Duodenal mucosa (tissue), 2 donors: ENCODE data around the gene ITGB5.

Experiments used
- H3K27ac ChIP-seq: one replicate; pipeline ENCODE4 v1.7.0; 2013; ENCODE audit warnings: low read depth, low read length
- H3K27me3 ChIP-seq, 2 donors: one replicate each; pipeline ENCODE4 v1.7.0; 2013; ENCODE audit warnings: low read length in 2 of 2, control low read depth in 1 of 2; ENCODE audit not compliant: insufficient read depth in 2 of 2, control insufficient read depth in 1 of 2
- H3K36me3 ChIP-seq, 2 donors: one replicate each; pipeline ENCODE4 v1.7.0; 2013; ENCODE audit warnings: low read length in 2 of 2, control low read depth in 1 of 2; ENCODE audit not compliant: insufficient read depth in 2 of 2, control insufficient read depth in 1 of 2
- H3K4me1 ChIP-seq, 2 donors: one replicate each; pipeline ENCODE4 v1.7.0; 2013; ENCODE audit warnings: low read length in 2 of 2, control low read depth in 1 of 2; ENCODE audit not compliant: insufficient read depth in 2 of 2, control insufficient read depth in 1 of 2
- H3K4me3 ChIP-seq, 2 donors: one replicate each; pipeline ENCODE4 v1.7.0; 2013; ENCODE audit warnings: low read length in 2 of 2, low read depth in 1 of 2
- H3K9ac ChIP-seq, 2 donors: one replicate each; pipeline ENCODE4 v1.7.0; 2013; ENCODE audit warnings: low read length in 2 of 2, low read depth in 1 of 2
- H3K9me3 ChIP-seq, 2 donors: one replicate each; pipeline ENCODE4 v1.7.0; 2013; ENCODE audit warnings: low read length in 2 of 2, control low read depth in 1 of 2; ENCODE audit not compliant: control insufficient read depth in 1 of 2

Gene ITGB5

GRCh38 chr3:124848300-124848699 is 38.9 kb downstream of the ITGB5 start:
- H3K4me3 ChIP-seq, result no peak overlapping the region

GRCh38 chr3:124847863-124848262 is 39.3 kb downstream of the ITGB5 start:
- Histone ChIP-seq H3K36me3 (peaks cover 3 to 10% of the 10 kb centered on the region in 2 donors), H3K9ac (no peak overlapping the region), H3K4me3 (no peak overlapping the region), H3K27ac (no peak overlapping the region), H3K27me3 (no peaks in the 10 kb centered on the region), H3K9me3 (no peaks in the 10 kb centered on the region), H3K4me1 (peaks cover 3 to 8% of the 10 kb centered on the region in 2 donors)

More at GRCh38 chr3:124848300-124848699, 38.9 kb downstream of the ITGB5 start:
- H3K9ac ChIP-seq, result no peak overlapping the region
- H3K27me3 ChIP-seq, result no peaks in the 10 kb centered on the region
- H3K27ac ChIP-seq, result no peak overlapping the region
- H3K4me1 ChIP-seq, result peaks cover 3 to 8% of the 10 kb centered on the region in 2 donors
- H3K9me3 ChIP-seq, result no peaks in the 10 kb centered on the region
- H3K36me3 ChIP-seq, result peaks cover 3 to 10% of the 10 kb centered on the region in 2 donors

- no peak overlapping the region for H3K27ac ChIP-seq
- H3K4me3 ChIP-seq, result no peak overlapping the region
- no peak overlapping the region for H3K9ac ChIP-seq
- no peaks in the 10 kb centered on the region for H3K9me3 ChIP-seq
- no peaks in the 10 kb centered on the region for H3K27me3 ChIP-seq
- H3K36me3 ChIP-seq, result peaks cover 3 to 10% of the 10 kb centered on the region in 2 donors
- H3K4me1 ChIP-seq, result peaks cover 3 to 8% of the 10 kb centered on the region in 2 donors
Observed at GRCh38 chr3:124847051-124847450, 40.1 kb downstream of the ITGB5 start.

- no peak overlapping the region for H3K9ac ChIP-seq
Observed at GRCh38 chr3:124846189-124846588, 41.0 kb downstream of the ITGB5 start.

GRCh38 chr3:124845406-124845805 is 41.8 kb downstream of the ITGB5 start:
- Histone ChIP-seq H3K4me3 (no peak overlapping the region), H3K9me3 (no peaks in the 10 kb centered on the region), H3K27ac (no peak overlapping the region), H3K4me1 (peaks cover 0 to 8% of the 10 kb centered on the region in 2 donors), H3K27me3 (no peaks in the 10 kb centered on the region), H3K9ac (no peak overlapping the region), H3K36me3 (peaks cover 10 to 11% of the 10 kb centered on the region in 2 donors)

More at GRCh38 chr3:124846189-124846588, 41.0 kb downstream of the ITGB5 start:
- Histone ChIP-seq H3K9me3 (no peaks in the 10 kb centered on the region), H3K27ac (no peak overlapping the region), H3K4me3 (no peak overlapping the region), H3K36me3 (peaks cover 8 to 10% of the 10 kb centered on the region in 2 donors), H3K27me3 (no peaks in the 10 kb centered on the region), H3K4me1 (peaks cover 3 to 8% of the 10 kb centered on the region in 2 donors)

- no peaks in the 10 kb centered on the region for H3K27me3 ChIP-seq
- peaks cover 10 to 11% of the 10 kb centered on the region in 2 donors for H3K36me3 ChIP-seq
- H3K4me3 ChIP-seq, result no peak overlapping the region
- no peak overlapping the region for H3K27ac ChIP-seq
- H3K9ac ChIP-seq, result no peak overlapping the region
- H3K4me1 ChIP-seq, result peaks cover 0 to 14% of the 10 kb centered on the region in 2 donors
- no peaks in the 10 kb centered on the region for H3K9me3 ChIP-seq
Observed at GRCh38 chr3:124843506-124844177, 43.5 kb downstream of the ITGB5 start.

GRCh38 chr3:124843047-124843446 is 44.1 kb downstream of the ITGB5 start:
- no peaks in the 10 kb centered on the region for H3K9me3 ChIP-seq
- peaks cover under 1 to 14% of the 10 kb centered on the region in 2 donors for H3K4me1 ChIP-seq
- H3K27me3 ChIP-seq, result no peaks in the 10 kb centered on the region
- no peak overlapping the region for H3K27ac ChIP-seq
- no peak overlapping the region for H3K4me3 ChIP-seq
- peaks cover 7 to 11% of the 10 kb centered on the region in 2 donors for H3K36me3 ChIP-seq
- H3K9ac ChIP-seq, result no peak overlapping the region

GRCh38 chr3:124841517-124841916 is 45.6 kb downstream of the ITGB5 start:
- Histone ChIP-seq H3K27ac (no peak overlapping the region), H3K4me3 (no peak overlapping the region), H3K27me3 (no peaks in the 10 kb centered on the region), H3K36me3 (peaks cover 4 to 8% of the 10 kb centered on the region in 2 donors), H3K4me1 (peaks cover 13 to 29% of the 10 kb centered on the region in 2 donors), H3K9me3 (no peaks in the 10 kb centered on the region), H3K9ac (no peak overlapping the region)

- peaks cover 21 to 29% of the 10 kb centered on the region in 2 donors for H3K4me1 ChIP-seq
- no peaks in the 10 kb centered on the region for H3K9me3 ChIP-seq
- H3K36me3 ChIP-seq, result peaks cover 4 to 8% of the 10 kb centered on the region in 2 donors
- H3K27ac ChIP-seq, result no peak overlapping the region
- no peak overlapping the region for H3K9ac ChIP-seq
- H3K27me3 ChIP-seq, result no peaks in the 10 kb centered on the region
- H3K4me3 ChIP-seq, result no peak overlapping the region
Observed at GRCh38 chr3:124840331-124840730, 46.8 kb downstream of the ITGB5 start.

GRCh38 chr3:124839896-124840295 is 47.3 kb downstream of the ITGB5 start:
- Histone ChIP-seq H3K4me3 (no peak overlapping the region), H3K36me3 (peaks cover 4 to 8% of the 10 kb centered on the region in 2 donors), H3K27me3 (no peaks in the 10 kb centered on the region), H3K4me1 (peaks cover 25 to 32% of the 10 kb centered on the region in 2 donors), H3K9me3 (no peaks in the 10 kb centered on the region), H3K9ac (no peak overlapping the region), H3K27ac (no peak overlapping the region)
